ENCODE results near the gene NRL.

NRL gene

DNA sequence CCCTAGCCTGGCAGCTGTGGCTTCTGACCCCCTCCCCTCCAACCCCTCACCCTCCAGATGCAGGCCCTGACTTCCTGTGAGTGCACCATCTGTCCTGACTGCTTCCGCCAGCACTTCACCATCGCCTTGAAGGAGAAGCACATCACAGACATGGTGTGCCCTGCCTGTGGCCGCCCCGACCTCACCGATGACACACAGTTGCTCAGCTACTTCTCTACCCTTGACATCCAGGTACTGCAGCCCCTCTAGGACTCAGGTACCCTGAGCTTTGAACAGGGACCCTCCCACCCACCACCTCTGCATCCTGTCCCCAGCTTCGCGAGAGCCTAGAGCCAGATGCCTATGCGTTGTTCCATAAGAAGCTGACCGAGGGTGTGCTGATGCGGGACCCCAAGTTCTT lies 40.4 kb upstream of the NRL start:
- H3K36me3 ChIP-seq (replicated peaks; ENCODE audit: low read depth, low read length): peaks cover 54% of the 10 kb centered on the region

DNA sequence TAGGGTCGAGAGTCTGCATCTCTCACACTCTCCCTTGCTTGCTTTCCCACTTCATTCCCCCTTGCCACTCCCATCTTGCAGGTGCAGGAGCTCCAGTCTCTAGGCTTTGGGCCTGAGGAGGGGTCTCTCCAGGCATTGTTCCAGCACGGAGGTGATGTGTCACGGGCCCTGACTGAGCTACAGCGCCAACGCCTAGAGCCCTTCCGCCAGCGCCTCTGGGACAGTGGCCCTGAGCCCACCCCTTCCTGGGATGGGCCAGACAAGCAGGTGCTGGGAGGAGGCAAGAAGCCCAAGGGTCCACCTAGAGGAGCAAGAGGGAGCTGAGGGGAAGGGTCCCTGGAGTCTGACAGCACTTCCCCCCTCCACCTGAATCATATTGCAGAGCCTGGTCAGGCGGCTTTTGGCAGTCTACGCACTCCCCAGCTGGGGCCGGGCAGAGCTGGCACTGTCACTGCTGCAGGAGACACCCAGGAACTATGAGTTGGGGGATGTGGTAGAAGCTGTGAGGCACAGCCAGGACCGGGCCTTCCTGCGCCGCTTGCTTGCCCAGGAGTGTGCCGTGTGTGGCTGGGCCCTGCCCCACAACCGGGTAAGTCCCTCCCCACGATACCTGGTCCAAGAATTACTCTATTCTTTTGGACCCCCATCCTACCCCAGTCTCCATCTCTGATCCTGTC lies 36.8 kb upstream of the NRL start:
- peaks cover 7% of the 10 kb centered on the region for H3K4me1 ChIP-seq (ENCODE audit: low read length)
- peaks cover 46% of the 10 kb centered on the region for H3K36me3 ChIP-seq (replicated peaks; ENCODE audit: low read depth, low read length)
- no peak overlapping the region for H3K9ac ChIP-seq (ENCODE audit: low read length)
- TF ChIP-seq EZH2phosphoT487 (IDR thresholded peaks at IDR 0.05; ENCODE audit: low read depth): no peak
- TF ChIP-seq, protein P1, sequence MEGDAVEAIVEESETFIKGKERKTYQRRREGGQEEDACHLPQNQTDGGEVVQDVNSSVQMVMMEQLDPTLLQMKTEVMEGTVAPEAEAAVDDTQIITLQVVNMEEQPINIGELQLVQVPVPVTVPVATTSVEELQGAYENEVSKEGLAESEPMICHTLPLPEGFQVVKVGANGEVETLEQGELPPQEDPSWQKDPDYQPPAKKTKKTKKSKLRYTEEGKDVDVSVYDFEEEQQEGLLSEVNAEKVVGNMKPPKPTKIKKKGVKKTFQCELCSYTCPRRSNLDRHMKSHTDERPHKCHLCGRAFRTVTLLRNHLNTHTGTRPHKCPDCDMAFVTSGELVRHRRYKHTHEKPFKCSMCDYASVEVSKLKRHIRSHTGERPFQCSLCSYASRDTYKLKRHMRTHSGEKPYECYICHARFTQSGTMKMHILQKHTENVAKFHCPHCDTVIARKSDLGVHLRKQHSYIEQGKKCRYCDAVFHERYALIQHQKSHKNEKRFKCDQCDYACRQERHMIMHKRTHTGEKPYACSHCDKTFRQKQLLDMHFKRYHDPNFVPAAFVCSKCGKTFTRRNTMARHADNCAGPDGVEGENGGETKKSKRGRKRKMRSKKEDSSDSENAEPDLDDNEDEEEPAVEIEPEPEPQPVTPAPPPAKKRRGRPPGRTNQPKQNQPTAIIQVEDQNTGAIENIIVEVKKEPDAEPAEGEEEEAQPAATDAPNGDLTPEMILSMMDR (IDR thresholded peaks at IDR 0.05; ENCODE audit: low read depth, low read length): no peak
- no peak overlapping the region for H3K27ac ChIP-seq (ENCODE audit: low read length)
- 0 out of 2 replicates have a peak, but pooled peaks cover 2% of the 10 kb centered on the region for H4K20me1 ChIP-seq (ENCODE audit: insufficient read depth, low read length)
- H3K4me2 ChIP-seq (ENCODE audit: low read length): no peak overlapping the region
- H2AFZ ChIP-seq (ENCODE audit: low read depth, low read length): no peak overlapping the region
- peaks cover 22% of the 10 kb centered on the region for H3K79me2 ChIP-seq (ENCODE audit: low read length)
- H3K9me3 ChIP-seq (ENCODE audit: insufficient read depth, low read length): no peaks in the 10 kb centered on the region
- H3K4me3 ChIP-seq (ENCODE audit: low read length): no peak overlapping the region
- no peaks in the 10 kb centered on the region for H3K27me3 ChIP-seq (ENCODE audit: low read depth, low read length)

More for the DNA sequence above, 40.4 kb upstream of the NRL start:
- H3K4me3 ChIP-seq (ENCODE audit: low read length): no peak overlapping the region
- H3K9me3 ChIP-seq (ENCODE audit: insufficient read depth, low read length): no peaks in the 10 kb centered on the region
- no peaks in the 10 kb centered on the region for H3K27me3 ChIP-seq (ENCODE audit: low read depth, low read length)
- no peaks in the 10 kb centered on the region for H3K79me2 ChIP-seq (ENCODE audit: low read length)
- TF ChIP-seq EZH2phosphoT487 (IDR thresholded peaks at IDR 0.05; ENCODE audit: low read depth): no peak
- TF ChIP-seq, protein P1 (IDR thresholded peaks at IDR 0.05; ENCODE audit: low read depth, low read length): no peak
- H3K9ac ChIP-seq (ENCODE audit: low read length): no peak overlapping the region
- no peak overlapping the region for H2AFZ ChIP-seq (ENCODE audit: low read depth, low read length)
- no peak overlapping the region for H3K4me2 ChIP-seq (ENCODE audit: low read length)
- H3K4me1 ChIP-seq (ENCODE audit: low read length): 0 out of 2 replicates have a peak, but pooled peaks cover under 1% of the 10 kb centered on the region
- no peak overlapping the region for H3K27ac ChIP-seq (ENCODE audit: low read length)
- no peaks in the 10 kb centered on the region for H4K20me1 ChIP-seq (ENCODE audit: insufficient read depth, low read length)

DNA sequence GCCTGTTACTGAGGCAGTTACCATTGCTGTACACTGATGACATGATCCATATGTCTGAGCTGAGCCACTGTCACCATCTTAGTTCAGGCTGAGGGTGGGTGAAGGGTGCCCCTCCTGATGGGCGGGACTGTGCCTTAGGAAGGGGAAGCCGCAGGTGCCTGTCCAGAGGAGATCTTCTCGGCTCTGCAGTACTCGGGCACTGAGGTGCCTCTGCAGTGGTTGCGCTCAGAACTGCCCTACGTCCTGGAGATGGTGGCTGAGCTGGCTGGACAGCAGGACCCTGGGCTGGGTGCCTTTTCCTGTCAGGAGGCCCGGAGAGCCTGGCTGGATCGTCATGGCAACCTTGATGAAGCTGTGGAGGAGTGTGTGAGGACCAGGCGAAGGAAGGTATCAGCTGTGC lies 36.2 kb upstream of the NRL start:
- 0 out of 2 replicates have a peak, but pooled peaks cover 2% of the 10 kb centered on the region for H4K20me1 ChIP-seq (ENCODE audit: insufficient read depth, low read length)
- peaks cover 46% of the 10 kb centered on the region for H3K36me3 ChIP-seq (replicated peaks; ENCODE audit: low read depth, low read length)
- TF ChIP-seq EZH2phosphoT487 (IDR thresholded peaks at IDR 0.05; ENCODE audit: low read depth): no peak
- TF ChIP-seq, protein P1 (IDR thresholded peaks at IDR 0.05; ENCODE audit: low read depth, low read length): no peak
- peaks cover 25% of the 10 kb centered on the region for H3K79me2 ChIP-seq (ENCODE audit: low read length)
- no peaks in the 10 kb centered on the region for H3K27me3 ChIP-seq (ENCODE audit: low read depth, low read length)
- no peaks in the 10 kb centered on the region for H3K9me3 ChIP-seq (ENCODE audit: insufficient read depth, low read length)
- H3K4me1 ChIP-seq (ENCODE audit: low read length): peaks cover 7% of the 10 kb centered on the region
- H3K4me3 ChIP-seq (ENCODE audit: low read length): no peak overlapping the region
- no peak overlapping the region for H2AFZ ChIP-seq (ENCODE audit: low read depth, low read length)
- H3K4me2 ChIP-seq (ENCODE audit: low read length): no peak overlapping the region
- no peak overlapping the region for H3K27ac ChIP-seq (ENCODE audit: low read length)
- no peak overlapping the region for H3K9ac ChIP-seq (ENCODE audit: low read length)

DNA sequence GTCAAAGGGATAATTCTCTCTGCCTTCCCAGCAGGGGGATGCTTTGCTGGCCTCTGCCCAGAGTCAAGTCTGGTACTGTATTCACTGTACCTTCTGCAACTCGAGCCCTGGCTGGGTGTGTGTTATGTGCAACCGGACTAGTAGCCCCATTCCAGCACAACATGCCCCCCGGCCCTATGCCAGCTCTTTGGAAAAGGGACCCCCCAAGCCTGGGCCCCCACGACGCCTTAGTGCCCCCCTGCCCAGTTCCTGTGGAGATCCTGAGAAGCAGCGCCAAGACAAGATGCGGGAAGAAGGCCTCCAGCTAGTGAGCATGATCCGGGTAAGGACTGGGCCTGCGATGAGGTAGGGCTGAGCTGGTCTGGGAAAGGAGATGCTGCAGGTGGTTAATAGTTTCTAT lies 35.8 kb upstream of the NRL start:
- Histone ChIP-seq H3K4me3 (ENCODE audit: low read length) (no peak overlapping the region), H3K4me1 (ENCODE audit: low read length) (peaks cover 10% of the 10 kb centered on the region), H3K27ac (ENCODE audit: low read length) (no peak overlapping the region), H4K20me1 (ENCODE audit: insufficient read depth, low read length) (0 out of 2 replicates have a peak, but pooled peaks cover 2% of the 10 kb centered on the region), H3K79me2 (ENCODE audit: low read length) (peaks cover 30% of the 10 kb centered on the region), H3K36me3 (replicated peaks; ENCODE audit: low read depth, low read length) (peaks cover 41% of the 10 kb centered on the region), H3K27me3 (ENCODE audit: low read depth, low read length) (no peaks in the 10 kb centered on the region), H3K9me3 (ENCODE audit: insufficient read depth, low read length) (no peaks in the 10 kb centered on the region), H2AFZ (ENCODE audit: low read depth, low read length) (no peak overlapping the region), H3K4me2 (ENCODE audit: low read length) (no peak overlapping the region), H3K9ac (ENCODE audit: low read length) (no peak overlapping the region)
- no peak for TF ChIP-seq EZH2phosphoT487 (IDR thresholded peaks at IDR 0.05; ENCODE audit: low read depth)
- TF ChIP-seq, protein P1 (IDR thresholded peaks at IDR 0.05; ENCODE audit: low read depth, low read length): no peak
